CD4-positive, alpha-beta T cell treated with Interleukin-6 for 4 hours (primary cell): ENCODE results near the gene DLX1.
A peak's percentile ranks its signal among the peaks of the same experiment; 100 is the strongest.
"Not testable (repeated sequence)": the region's sequence is repeated elsewhere in the genome, so short reads cannot be mapped to it uniquely, and the experiment has no call there.

Experiments
- DNase-seq: peaks from one replicate; pipeline ENCODE4 v3.0.0-alpha.2; 2020; ENCODE audit warnings: mixed read lengths

The DLX1 gene

DNA sequence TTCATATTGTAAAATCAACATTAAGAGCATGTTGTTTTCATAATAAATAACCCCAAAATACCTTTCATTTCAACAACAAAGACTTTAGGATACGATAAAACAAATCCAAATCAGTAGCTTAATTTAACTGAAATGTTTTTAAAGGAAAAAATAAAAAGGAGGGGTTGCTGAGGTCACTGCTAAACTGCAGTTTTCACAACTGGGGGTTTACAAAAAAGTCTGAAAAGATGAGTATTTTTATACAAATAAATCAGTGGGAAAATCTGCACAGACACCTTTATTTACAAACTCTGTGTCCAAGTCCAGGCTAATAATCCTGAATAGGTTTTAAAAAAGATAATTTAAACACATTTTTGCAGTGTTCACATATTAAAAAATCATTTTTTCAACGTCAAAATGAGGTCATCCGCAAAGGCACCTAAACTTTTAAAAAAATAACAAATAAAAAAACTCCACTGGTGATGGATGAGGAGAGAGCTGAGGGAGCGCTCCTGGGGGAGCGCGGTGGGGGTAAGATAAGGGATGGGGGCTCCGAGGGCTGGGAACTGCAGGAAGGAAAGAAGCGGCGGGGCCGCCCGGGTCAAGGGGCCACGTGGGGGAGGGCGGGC lies 14.3 kb downstream of the DLX1 start:
- no peak for DNase-seq

DNA sequence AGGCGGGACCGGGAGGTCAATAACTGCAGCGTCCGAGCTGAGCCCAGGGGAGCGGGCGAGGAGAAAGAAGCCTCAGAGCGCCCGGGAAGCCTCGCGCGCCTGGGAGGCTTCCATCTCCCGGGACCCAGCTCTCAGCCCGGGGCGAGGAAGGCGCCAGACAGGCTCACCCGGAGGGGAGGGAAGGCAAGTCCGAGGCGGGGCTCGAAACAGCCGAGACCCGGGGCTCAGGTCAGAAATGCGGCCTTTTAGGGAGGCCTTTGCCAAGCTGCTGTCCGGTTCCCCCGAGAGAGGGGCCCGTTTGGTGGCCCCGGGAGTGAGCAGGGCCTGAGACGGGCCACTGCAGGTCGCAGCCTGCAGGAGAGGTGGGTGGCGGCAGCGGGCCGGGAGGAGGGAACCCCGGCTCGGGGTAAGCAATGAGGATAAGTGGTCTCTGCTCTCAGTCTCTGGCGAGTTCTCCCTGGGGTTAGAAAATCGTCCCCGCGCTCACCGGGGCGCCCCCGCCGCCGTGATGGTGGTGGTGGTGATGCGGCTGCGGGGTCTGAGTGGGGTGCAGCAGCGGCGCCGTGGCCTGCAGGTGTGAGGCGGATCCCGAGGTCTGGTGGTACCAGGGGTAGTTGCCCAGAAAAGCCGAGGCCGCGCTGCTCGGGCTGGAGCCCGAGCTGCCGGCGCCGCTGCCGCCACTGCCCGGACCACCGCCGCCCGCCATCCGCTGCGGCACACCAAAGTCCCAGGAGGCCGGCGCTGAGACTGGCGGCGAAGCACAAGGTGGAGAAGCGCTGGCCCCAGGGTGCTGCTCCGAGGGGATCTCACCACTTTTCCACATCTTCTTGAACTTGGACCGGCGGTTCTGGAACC lies 15.0 kb downstream of the DLX1 start:
- DNase-seq, result no peak

DNA sequence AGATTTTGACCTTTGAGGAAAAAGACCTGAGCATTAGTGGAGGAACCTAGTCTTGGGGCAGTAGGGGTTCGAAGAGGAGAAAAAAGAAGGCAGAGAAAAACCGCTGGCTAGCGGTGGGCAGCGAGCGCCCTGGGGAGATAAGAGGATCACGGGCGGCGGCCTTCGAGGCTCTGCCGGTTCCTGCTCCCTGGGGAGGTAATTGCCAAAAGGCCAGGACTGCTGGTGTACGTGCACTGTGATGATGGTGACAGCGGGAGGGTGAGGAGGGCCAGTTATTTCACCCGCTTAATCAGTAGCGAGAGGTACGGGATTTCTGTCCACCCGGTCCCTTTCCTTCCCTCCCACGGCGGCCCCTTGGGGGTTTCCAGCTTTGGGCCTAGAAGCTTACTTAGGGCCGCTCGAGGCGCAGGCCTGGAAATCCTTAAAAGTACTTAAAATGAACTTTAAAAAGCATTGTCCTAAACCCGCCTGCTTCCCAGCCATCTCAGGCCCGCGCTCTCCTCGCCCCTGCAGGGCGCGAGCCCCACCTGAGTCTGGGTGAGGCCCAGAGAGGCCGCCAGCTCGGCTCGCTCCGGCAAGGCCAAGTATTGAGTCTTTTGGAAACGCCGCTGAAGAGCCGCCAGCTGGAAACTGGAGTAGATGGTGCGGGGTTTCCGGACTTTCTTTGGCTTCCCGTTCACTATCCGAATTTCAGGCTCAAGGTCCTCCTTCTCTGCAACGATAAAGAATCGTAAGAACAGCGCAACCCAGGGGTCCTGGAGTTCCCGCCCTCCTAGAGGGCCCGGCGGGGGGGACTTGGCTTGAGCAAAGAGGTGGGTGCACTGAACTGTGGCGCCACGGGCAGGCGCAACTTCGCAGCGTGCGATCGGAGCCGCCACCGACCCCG lies 15.9 kb downstream of the DLX1 start:
- DNase-seq, result no peak

DNA sequence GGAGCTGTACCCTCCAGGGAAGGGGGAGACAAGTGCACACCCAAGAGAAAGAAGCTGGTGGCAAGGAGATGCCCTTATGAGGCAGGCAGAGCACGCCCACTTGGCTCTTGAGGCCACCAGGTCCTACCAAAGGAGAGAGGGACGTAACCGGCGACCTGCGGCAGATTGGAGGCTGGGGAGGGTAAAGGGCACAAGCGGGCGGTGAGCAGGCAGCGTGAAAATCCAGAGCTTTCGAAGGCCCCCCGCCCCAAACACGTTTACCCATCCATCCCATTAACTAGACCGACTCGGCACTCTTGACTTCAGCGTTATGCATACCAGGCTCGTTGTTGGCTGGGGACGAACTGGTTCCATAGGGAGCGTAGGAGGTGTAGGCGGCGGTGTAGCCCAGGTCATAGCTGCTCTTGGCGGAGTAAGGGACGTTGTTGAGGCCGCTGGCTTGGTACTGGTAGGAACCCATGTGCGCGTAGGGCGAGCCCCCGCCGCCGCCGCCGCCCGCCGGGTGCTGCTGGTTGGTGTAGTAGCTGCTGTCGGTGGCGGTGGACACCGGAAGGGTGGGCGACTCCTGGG lies 16.6 kb downstream of the DLX1 start:
- DNase-seq, result no peak

- DNase-seq, result peak; percentile 65
These were observed 17.4 kb downstream of the DLX1 start, which contains the start of gene DLX2 for GRCh38 chr2:172102391-172103359. TSS of gene DLX2 (minus strand) at chr2:172102900. CDS start at chr2:172102538, 362 bp downstream.

GRCh38 chr2:172103471-172104272 lies 18.4 kb downstream of the DLX1 start:
- DNase-seq, result peak; percentile 68

DNA sequence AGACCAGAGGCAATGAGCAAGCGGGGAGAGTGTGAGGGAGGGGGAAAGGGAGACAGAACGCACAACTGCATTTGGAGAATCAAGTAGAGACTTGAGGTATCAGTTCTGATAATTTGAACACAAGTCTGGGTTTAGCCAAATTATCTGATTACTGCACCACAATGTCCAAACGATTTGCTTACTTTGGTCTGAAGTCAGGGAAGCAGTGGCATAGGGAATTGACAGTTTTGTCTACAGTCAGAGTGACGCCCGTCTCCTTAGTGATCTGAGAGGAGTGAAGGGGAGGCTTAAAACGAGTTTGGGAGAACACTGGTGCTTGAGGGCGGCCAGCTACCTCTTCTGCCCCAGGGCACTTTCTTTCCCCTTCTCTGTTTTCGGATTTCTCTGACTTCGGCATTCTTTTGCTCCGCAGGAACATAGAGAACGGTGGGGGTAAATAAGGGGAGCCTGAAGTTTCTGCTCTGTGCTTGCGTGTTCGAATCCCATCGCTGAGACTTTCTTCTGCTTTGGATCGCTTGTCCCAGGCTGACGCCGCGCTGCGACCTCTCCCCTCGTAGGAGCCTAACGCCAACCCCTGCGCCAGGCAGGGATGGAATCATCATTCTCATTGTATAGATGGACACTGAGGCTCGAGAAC lies 20.3 kb downstream of the DLX1 start:
- no peak for DNase-seq

DNA sequence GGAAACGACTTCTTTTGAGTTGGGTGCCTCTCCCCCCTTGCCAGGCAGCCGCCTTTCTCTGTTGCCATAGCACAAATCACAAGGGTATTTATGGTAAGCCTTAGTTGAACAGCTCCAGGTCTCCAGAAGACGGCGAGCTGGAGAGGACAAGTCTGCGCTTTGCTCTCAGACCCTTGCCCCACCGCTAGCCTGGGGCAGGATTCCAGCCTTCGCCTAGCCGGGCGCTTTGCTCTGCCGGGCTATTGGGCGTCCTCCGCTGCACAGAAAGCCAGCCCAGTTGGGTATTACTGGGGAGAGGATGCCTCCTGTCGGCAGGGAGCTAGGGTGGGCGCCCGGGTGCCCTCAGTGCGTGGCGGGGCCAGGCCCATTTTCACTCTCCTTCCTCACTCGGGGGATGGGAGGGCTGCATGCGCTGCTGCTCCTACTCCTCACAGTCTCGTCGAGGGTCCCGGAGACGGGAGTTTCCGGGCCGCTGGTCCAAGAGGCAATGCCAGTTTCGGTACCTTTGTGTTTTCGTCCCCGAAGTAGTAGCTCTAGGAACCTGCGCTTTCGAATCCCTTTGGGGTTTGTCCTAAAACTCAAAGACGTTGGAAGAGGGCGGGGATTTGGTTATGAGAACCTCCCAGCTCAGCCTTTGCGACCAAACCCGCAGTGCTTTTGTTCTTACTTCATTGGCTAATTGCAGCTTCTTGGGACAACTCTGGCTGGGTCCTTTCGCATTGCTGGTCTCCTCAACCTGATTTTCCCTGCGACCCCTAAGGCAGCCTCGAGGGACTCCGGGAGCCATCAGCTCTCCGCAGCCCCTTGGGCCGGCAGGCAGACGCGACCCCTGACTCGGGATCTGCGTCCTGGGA lies 21.0 kb downstream of the DLX1 start:
- peak; percentile 52 for DNase-seq

- no peak for DNase-seq
These were observed 22.6 kb downstream of the DLX1 start for GRCh38 chr2:172107690-172108586.

DNA sequence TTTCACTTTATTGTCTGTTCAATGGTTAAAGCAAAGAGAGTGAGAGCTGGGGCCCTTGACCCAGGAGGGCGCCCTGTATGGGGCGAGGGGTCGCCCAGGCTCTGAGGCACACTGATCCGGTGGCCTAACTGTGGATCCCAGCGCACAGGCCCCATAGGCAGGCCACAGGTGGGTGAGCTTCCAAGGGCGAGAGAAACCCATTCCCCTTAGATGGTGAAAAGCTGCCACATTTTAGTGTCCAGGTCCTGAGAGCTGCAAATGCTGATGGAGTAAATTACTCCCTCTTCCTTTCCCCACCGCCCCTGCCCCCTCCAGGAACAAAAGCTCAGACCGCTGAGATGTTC lies 23.3 kb downstream of the DLX1 start:
- DNase-seq, result no peak

- no peak for DNase-seq
These were observed 24.1 kb downstream of the DLX1 start for GRCh38 chr2:172109256-172109987.

DNA sequence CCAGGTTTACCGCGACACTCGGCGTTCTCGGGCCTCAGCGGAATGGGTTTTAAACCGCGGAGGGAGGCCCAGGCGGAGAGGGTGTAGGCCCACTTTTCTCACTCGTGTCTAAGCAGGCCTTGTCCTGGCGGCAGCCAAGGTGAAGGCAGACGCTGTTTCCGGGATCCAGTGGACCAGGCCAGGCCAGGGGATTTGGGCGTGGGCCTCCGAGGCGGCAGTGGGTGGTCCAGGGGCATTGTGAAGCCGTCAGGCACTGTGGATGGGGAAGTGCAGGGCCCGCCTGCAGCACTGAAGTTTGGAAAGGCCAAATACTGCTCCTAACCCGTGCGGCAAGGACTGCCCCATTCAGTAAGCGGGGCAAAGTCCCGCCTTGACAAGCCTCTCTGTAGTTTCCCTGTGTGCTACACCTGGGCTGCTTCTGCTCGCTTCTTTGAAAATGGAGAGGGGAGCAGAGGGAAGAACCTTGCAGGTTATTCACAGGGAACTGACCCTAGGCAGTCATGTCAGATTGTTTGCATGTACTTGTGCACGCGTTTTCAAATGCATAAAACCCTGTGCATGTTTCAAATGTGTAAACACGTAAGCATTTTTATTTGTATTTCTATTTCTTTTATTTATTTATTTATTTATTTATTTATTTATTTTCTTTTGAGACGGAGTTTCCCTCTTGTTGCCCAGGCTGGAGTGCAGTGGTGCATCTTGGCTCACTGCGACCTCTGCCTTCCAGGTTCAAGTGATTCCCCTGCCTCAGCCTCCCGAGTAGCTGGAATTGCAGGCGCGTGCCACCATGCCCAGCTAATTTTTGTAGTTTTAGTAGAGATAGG lies 24.9 kb downstream of the DLX1 start:
- no peak for DNase-seq

GRCh38 chr2:172113617-172114016 lies 28.3 kb downstream of the DLX1 start:
- DNase-seq, result no peak

- DNase-seq, result not testable (repeated sequence)
These were observed 28.9 kb downstream of the DLX1 start for GRCh38 chr2:172114176-172114575.

DNA sequence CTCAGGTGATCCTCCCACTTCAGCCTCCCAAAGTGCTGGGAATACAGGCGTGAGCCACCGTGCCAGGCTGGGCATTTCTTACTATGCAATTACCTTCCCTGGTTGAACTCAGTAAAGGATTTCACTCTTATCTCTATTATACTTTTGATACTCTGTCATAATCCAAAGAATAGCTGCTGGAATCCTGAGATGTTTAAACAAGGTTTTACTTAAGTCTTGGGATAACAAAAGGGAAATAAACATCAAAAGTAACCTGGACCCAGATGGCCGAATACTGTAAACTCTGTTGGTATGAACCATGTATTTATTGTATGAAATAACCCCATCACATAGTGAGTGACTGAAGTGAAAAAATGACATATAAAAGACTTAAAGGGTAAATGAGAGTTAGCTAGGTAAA lies 29.3 kb downstream of the DLX1 start:
- no peak for DNase-seq

DNA sequence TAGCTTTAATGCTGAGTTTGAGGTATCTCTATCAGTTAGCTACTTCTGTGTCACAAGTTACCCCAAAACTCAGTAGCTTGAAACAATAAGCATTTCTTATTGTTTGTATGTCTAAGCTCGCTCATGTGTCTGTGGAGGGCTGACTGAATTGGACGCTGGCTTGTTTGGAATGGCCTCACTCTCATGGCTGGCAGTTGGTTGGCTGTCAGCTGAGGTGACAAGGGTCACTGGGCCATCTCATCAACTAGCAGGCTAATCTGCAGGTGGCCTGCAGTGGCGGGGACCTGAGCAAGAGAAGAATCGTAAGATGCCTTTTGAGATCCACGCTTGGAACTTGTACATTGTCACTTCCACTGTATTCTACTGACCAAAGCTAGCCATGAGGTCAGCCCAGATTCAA lies 30.8 kb downstream of the DLX1 start:
- DNase-seq, result no peak

DNA sequence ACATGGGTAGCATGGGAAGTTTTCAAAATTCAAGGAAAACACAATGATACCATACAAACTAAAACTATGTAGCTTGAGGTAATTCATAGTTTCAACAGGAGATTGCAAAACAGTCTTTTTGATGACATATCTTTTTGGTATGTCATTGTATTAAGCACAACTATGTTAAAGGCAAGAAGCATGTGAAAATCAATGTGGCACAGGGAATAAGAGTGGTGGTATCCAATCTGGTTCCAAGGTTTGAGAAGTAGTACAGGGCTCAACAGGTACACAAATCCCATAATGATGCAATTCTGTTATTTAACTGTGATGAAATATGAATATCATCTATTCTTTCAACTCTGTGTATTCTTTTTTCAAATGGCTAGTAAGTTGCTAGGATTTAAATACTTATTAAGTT lies 33.8 kb downstream of the DLX1 start:
- no peak for DNase-seq
